SIG-M5 treated with dmso at 0.1 percent for 504 hours (cell line): ENCODE results near the gene RFESD.

ENCODE experiments used
- DNase-seq: peaks from one replicate; lab custom pipeline; 2025; ENCODE audit not compliant: unreplicated experiment; lab: John Stamatoyannopoulos, UW

The RFESD gene

GRCh38 chr5:95646569-95647431 is at the start of gene RFESD:
Gene RFESD, plus strand, starts transcription at chr5:95646777. Its CDS starts 5,495 bp downstream, at chr5:95652272.
- peak; percentile 91 for DNase-seq

GRCh38 chr5:95599252-95599651 is 47.3 kb upstream of the RFESD start:
- DNase-seq, result no peak

- no peak for DNase-seq
These were observed 46.0 kb upstream of the RFESD start for GRCh38 chr5:95600557-95600956.

GRCh38 chr5:95605786-95606185 is 40.8 kb upstream of the RFESD start:
- DNase-seq, result no peak

GRCh38 chr5:95606419-95606818 is 40.2 kb upstream of the RFESD start:
- no peak for DNase-seq

- no peak for DNase-seq
These were observed 36.9 kb upstream of the RFESD start for GRCh38 chr5:95609711-95610110.

GRCh38 chr5:95610546-95610945 is 36.0 kb upstream of the RFESD start:
- no peak for DNase-seq

- no peak for DNase-seq
These were observed 35.2 kb upstream of the RFESD start for GRCh38 chr5:95611396-95611795.

- no peak for DNase-seq
These were observed 33.1 kb upstream of the RFESD start for GRCh38 chr5:95613514-95613913.

- DNase-seq, result no peak
These were observed 31.5 kb upstream of the RFESD start for GRCh38 chr5:95615164-95615467.

- DNase-seq, result no peak
These were observed 29.5 kb upstream of the RFESD start for GRCh38 chr5:95617057-95617456.

- no peak for DNase-seq
These were observed 27.5 kb upstream of the RFESD start for GRCh38 chr5:95619096-95619495.

- DNase-seq, result no peak
These were observed 27.0 kb upstream of the RFESD start for GRCh38 chr5:95619514-95620029.

GRCh38 chr5:95620030-95620869 is 26.3 kb upstream of the RFESD start, which contains the start of gene GPR150:
Gene GPR150, plus strand, starts transcription at chr5:95620087. Its CDS starts 189 bp downstream, at chr5:95620276.
- peak; percentile 36 for DNase-seq

GRCh38 chr5:95620870-95621838 is 25.4 kb upstream of the RFESD start:
- no peak for DNase-seq

- DNase-seq, result no peak
These were observed 24.5 kb upstream of the RFESD start for GRCh38 chr5:95621839-95622629.

- no peak for DNase-seq
These were observed 22.9 kb upstream of the RFESD start for GRCh38 chr5:95623706-95624105.

GRCh38 chr5:95624368-95624767 is 22.2 kb upstream of the RFESD start:
- DNase-seq, result no peak

- DNase-seq, result no peak
These were observed 19.9 kb upstream of the RFESD start for GRCh38 chr5:95626701-95627100.
